Peyer's patch (tissue), 4 donors: Measurements from ENCODE around the gene CREM.

Experiments
- POLR2A ChIP-seq, 2 donors: fragments of 450-650 bp; IDR thresholded peaks; one replicate each; pipeline ENCODE4 v1.5.1; 2017; ENCODE audit warnings: antibody characterized with exemption in 2 of 2, mild to moderate bottlenecking in 2 of 2, moderate library complexity in 2 of 2
- TF ChIP-seq, protein P1 (sequence below), 6 experiments: fragments of 450-650 bp in 4 of 6; fragments of 200-600 bp in 2 of 6; sonication (generic) in 1 of 6; IDR thresholded peaks; one replicate each; pipeline ENCODE4 v1.5.1; 2017 to 2019; ENCODE audit warnings: antibody characterized with exemption in 6 of 6, mild to moderate bottlenecking in 3 of 6, moderate library complexity in 1 of 6

DNA sequence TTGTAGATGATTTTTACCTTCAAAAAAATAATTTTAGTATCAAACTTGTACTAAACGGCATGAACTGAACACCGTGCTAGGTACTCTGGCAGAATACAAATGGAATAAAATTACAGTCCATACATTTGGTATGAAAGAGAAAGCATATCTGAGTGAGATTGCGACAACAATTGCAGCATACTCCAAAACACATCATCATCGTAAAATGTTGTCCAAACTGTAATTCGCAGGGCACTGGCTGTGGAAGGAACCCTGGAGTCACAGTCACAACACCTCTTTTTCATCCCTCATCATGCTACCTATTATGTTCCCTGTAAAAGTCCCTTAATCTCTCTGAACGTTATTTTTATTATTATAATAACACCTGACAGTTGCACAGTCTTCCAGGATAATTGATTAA, 13.5 kb downstream of the CREM start:
- TF ChIP-seq, protein P1, sequence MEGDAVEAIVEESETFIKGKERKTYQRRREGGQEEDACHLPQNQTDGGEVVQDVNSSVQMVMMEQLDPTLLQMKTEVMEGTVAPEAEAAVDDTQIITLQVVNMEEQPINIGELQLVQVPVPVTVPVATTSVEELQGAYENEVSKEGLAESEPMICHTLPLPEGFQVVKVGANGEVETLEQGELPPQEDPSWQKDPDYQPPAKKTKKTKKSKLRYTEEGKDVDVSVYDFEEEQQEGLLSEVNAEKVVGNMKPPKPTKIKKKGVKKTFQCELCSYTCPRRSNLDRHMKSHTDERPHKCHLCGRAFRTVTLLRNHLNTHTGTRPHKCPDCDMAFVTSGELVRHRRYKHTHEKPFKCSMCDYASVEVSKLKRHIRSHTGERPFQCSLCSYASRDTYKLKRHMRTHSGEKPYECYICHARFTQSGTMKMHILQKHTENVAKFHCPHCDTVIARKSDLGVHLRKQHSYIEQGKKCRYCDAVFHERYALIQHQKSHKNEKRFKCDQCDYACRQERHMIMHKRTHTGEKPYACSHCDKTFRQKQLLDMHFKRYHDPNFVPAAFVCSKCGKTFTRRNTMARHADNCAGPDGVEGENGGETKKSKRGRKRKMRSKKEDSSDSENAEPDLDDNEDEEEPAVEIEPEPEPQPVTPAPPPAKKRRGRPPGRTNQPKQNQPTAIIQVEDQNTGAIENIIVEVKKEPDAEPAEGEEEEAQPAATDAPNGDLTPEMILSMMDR (IDR thresholded peaks at IDR 0.05), result no peak
- no peak for TF ChIP-seq POLR2A (IDR thresholded peaks at IDR 0.05)
